Measurements from ENCODE around the gene SNX1.

The SNX1 gene

DNA sequence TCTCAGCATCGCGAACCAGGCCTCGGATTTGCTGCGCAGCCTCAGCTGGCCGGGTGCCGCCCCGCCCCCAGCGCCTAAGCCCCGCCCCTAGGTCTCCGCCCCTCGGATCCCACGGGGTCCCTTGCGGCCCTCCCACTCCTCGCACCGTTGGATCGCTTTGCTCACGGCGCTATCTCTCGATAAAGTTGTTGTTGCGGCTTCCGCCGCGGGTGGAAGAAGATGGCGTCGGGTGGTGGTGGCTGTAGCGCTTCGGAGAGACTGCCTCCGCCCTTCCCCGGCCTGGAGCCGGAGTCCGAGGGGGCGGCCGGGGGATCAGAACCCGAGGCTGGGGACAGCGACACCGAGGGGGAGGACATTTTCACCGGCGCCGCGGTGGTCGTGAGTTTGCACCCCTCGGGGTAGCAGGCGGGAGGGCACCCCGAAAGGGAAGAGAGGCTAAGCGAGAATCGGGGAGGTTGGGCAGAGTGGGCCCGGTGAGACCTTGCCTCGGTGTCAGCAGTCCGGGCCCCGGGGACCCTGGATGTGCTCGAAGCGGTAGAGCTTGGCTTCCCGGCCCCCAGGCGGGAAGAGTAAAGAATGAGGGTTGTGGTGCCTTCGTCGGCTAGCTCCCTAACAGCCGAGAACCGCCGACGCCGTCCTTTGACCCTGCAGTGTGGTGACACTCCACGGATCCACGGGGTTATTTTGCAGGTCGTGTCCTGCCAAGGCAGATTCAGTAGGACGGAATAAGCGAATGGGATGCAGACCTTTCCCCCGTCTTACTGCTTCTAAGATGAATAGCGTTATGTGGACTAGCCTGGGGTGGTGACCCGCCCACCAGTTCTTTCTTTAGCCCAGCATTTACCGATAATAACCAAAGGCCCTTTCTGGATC is at the start of gene SNX1:
Gene SNX1, plus strand, starts transcription at position 188 of the 873 bp plus-strand sequence. Its CDS starts 32 bp downstream, at position 220.
- TF ChIP-seq CTCF (IDR thresholded peaks at IDR 0.05; ENCODE audit: low read depth, low read length): no peak
- DNase-seq (ENCODE audit: extremely low read depth, low read depth): peak; percentile 86

- TF ChIP-seq CTCF (IDR thresholded peaks at IDR 0.05; ENCODE audit: low read depth, low read length): peak; percentile 59
- DNase-seq (ENCODE audit: extremely low read depth, low read depth): no peak
These were observed 49.2 kb upstream of the SNX1 start, which contains the start of gene DAPK2 for GRCh38 chr15:64046421-64047153. TSS of gene DAPK2 (minus strand) at chr15:64046485. CDS start at chr15:64040261, 6,224 bp downstream.

DNA sequence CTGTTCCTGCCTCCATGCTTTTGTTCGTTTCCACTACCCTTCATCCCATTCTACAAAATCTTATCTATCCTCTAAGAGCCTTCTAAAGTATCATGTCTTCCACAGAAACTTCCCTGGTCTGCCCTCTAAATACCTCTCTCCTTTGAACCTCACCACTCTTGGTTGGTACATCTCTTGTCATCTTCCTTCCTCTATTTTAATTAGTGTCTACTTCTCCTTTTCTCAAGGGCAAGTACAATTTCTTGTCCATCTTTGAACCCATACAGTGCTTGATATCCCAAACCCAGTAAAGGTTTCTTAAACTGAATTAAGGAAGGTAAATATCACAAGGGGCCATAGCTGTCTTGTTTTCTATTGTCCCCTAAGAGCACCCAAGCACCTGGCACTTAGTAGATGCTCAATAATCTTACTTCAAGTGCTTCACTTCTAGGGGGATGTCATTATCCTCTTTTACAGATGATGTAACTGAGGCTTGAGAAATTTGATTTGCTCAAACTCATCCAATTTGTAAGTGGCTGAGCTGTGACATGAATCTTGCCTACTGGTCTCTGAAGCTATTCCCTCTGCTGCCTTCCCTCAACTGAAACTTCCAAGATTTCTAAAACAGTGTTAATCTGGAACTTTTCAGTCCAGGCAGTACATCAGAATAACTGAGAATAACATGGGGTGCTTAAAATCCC is 46.9 kb upstream of the SNX1 start:
- DNase-seq (ENCODE audit: extremely low read depth, low read depth): no peak
- TF ChIP-seq CTCF (IDR thresholded peaks at IDR 0.05; ENCODE audit: low read depth, low read length): no peak

DNA sequence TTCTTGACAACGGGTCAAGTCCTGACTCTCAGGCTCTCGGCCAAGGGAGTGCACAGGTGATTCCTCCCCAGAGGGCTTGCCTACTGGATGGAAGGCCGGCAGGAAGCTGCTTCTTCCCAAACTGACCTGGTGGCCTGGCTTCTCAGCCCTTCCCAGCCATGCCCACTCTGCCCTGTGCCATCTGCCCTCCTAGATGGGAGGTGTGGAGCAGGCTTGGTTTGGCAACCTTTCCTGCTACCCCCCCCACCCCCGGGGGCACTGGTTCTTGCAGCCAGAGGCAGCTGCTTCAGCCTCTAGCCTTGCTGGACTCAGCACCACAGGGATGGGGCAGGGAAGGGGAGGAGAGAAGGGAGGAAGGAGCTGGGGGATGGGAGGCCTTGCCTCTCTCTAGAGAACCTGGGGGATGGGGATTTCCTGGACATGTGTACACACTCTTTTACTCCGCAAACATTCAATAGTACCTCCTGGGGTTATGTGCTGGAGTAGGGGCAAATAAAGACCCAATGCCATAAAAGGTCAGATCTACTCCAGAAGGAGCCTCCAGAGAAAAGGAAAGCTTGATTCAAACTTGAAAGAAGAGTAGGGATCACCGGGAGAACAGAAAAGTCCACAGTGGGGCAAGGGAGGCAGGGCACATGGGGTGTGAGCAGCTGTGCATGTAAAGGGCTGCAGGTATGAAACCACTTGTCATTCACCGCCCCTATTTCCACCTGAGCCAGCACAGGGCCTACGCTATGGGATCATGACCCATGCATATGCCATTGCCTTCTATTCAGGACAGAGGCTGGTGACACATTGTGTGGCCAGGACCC is 45.3 kb upstream of the SNX1 start:
- no peak for TF ChIP-seq CTCF (IDR thresholded peaks at IDR 0.05; ENCODE audit: low read depth, low read length)
- no peak for DNase-seq (ENCODE audit: extremely low read depth, low read depth)

DNA sequence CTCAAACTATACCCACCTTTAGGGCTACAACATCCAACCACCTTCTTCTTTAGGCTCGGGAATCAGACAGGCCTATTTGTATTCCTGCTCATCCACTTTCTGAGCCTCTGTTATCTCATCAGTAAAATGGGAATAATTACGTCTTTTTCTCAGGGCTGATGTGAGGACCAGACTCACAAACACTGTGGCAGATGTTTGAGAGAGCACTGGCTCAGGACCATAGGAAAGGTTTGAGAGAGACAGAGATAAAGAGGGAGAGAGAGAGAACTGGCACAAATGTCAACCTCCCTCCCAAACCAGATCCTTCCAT is 44.7 kb upstream of the SNX1 start:
- no peak for DNase-seq (ENCODE audit: extremely low read depth, low read depth)
- no peak for TF ChIP-seq CTCF (IDR thresholded peaks at IDR 0.05; ENCODE audit: low read depth, low read length)

GRCh38 chr15:64051407-64052259 is 44.1 kb upstream of the SNX1 start:
- DNase-seq (ENCODE audit: extremely low read depth, low read depth): no peak
- no peak for TF ChIP-seq CTCF (IDR thresholded peaks at IDR 0.05; ENCODE audit: low read depth, low read length)

Data from AG09319 (cell line).